IMR-90 (cell line): ENCODE measurements around the gene UBA7. TPM values are rescaled to one million over a fixed set of nuclear protein-coding genes. Genes with fewer than 3 reads are reported as not detected.

ENCODE experiments used
- ATAC-seq: fragments of 200-7000 bp; cut with Tn5 transposase; 2 replicates; pipeline ENCODE4 v1.9.1; 2020; ENCODE audit warnings: low read depth, mild to moderate bottlenecking, moderate library complexity
- BruUV-seq: library from RNA; stranded (reverse); fragments of 400-500 nt; replicated peaks from 2 replicates; lab custom pipeline; 2021; lab: Mats Ljungman, UMichigan
- CTCF ChIA-PET: fragments of 300-600 bp; formaldehyde crosslinking; extraction: SDS; loops from one replicate; lab custom pipeline; 2021; ENCODE audit warnings: antibody characterized with exemption; lab: Yijun Ruan, JAX
- POLR2A ChIA-PET: fragments of 300-600 bp; sonication (Branson Sonifier 250); formaldehyde crosslinking; loops from one replicate; lab custom pipeline; 2022; ENCODE audit warnings: antibody characterized with exemption; ENCODE audit not compliant: unreplicated experiment; lab: Charles Lee
- DNase-seq: peaks from one replicate; pipeline ENCODE4 v3.0.0; 2013
- H2AFZ ChIP-seq: replicated peaks from 2 replicates; pipeline ENCODE3; 2013; ENCODE audit warnings: low read length, mild to moderate bottlenecking; ENCODE audit not compliant: poor library complexity
- H2AK5ac ChIP-seq: 2 replicates; pipeline ENCODE4 v1.6.1; 2013; ENCODE audit warnings: low read depth, low read length, inconsistent platforms
- H2AK9ac ChIP-seq: replicated peaks from 2 replicates; pipeline ENCODE3; 2013; ENCODE audit warnings: mild to moderate bottlenecking, low read depth, low read length, moderate library complexity; ENCODE audit not compliant: poor library complexity
- H2BK120ac ChIP-seq: 2 replicates; pipeline ENCODE4 v1.6.1; 2013; ENCODE audit warnings: low read depth, low read length, inconsistent platforms
- H2BK15ac ChIP-seq: 3 replicates; pipeline ENCODE4 v1.6.1; 2013; ENCODE audit warnings: low read depth, low read length, inconsistent platforms
- H2BK20ac ChIP-seq: 2 replicates; pipeline ENCODE4 v1.6.1; 2013; ENCODE audit warnings: low read depth, mild to moderate bottlenecking, inconsistent platforms, low read length, moderate library complexity
- H2BK5ac ChIP-seq: 2 replicates; pipeline ENCODE4 v1.6.1; 2013; ENCODE audit warnings: mild to moderate bottlenecking, low read depth, low read length, inconsistent platforms; ENCODE audit not compliant: poor library complexity, severe bottlenecking
- H3K14ac ChIP-seq: replicated peaks from 2 replicates; pipeline ENCODE4 v1.6.1; 2013; ENCODE audit warnings: low read depth, low read length, inconsistent platforms
- H3K18ac ChIP-seq: 2 replicates; pipeline ENCODE4 v1.6.1; 2013; ENCODE audit warnings: low read depth, low read length, control low read depth
- H3K23ac ChIP-seq: 2 replicates; pipeline ENCODE4 v1.6.1; 2013; ENCODE audit warnings: low read depth, low read length, inconsistent platforms
- H3K27ac ChIP-seq: 2 replicates; pipeline ENCODE4 v1.5.1; 2013; ENCODE audit warnings: mild to moderate bottlenecking, control low read depth, low read length; ENCODE audit not compliant: insufficient read depth
- H3K27me3 ChIP-seq: 2 replicates; pipeline ENCODE4 v1.6.1; 2013; ENCODE audit warnings: low read length; ENCODE audit not compliant: control insufficient read depth, insufficient read depth
- H3K36me3 ChIP-seq: 2 replicates; pipeline ENCODE4 v1.6.1; 2013; ENCODE audit warnings: low read length, mixed read lengths; ENCODE audit not compliant: control insufficient read depth, insufficient read depth
- H3K4ac ChIP-seq: 2 replicates; pipeline ENCODE4 v1.6.1; 2013; ENCODE audit warnings: low read depth, low read length, inconsistent platforms
- H3K4me1 ChIP-seq: 2 replicates; pipeline ENCODE4 v1.6.1; 2013; ENCODE audit warnings: low read length, mixed read lengths; ENCODE audit not compliant: control insufficient read depth, insufficient read depth
- H3K4me2 ChIP-seq: 2 replicates; pipeline ENCODE4 v1.6.1; 2013; ENCODE audit warnings: low read depth, mild to moderate bottlenecking, control low read depth, low read length, moderate library complexity
- H3K4me3 ChIP-seq: 2 replicates; pipeline ENCODE4 v1.5.1; 2013; ENCODE audit warnings: low read depth, mild to moderate bottlenecking, control low read depth, low read length, moderate library complexity; ENCODE audit not compliant: insufficient read depth
- H3K56ac ChIP-seq: 2 replicates; pipeline ENCODE4 v1.6.1; 2013; ENCODE audit warnings: low read length, inconsistent platforms; ENCODE audit not compliant: insufficient read depth; ENCODE audit errors: extremely low read depth
- H3K79me1 ChIP-seq, 2 experiments: 2 replicates each; pipeline ENCODE4 v1.6.1; 2013; ENCODE audit warnings: low read length in 2 of 2, inconsistent platforms in 1 of 2, low read depth in 1 of 2
- H3K9ac ChIP-seq: 2 replicates; pipeline ENCODE4 v1.6.1; 2013; ENCODE audit warnings: low read depth, low read length, control low read depth
- H3K9me1 ChIP-seq: 2 replicates; pipeline ENCODE4 v1.6.1; 2013; ENCODE audit warnings: low read length, inconsistent platforms; ENCODE audit not compliant: insufficient read depth
- H3K9me3 ChIP-seq: 2 replicates; pipeline ENCODE4 v1.6.1; 2013; ENCODE audit warnings: low read length; ENCODE audit not compliant: control insufficient read depth, insufficient read depth
- H4K20me1 ChIP-seq: 2 replicates; pipeline ENCODE4 v1.6.1; 2013; ENCODE audit warnings: low read length, inconsistent platforms; ENCODE audit not compliant: insufficient read depth
- H4K5ac ChIP-seq: 2 replicates; pipeline ENCODE4 v1.6.1; 2013; ENCODE audit warnings: mild to moderate bottlenecking, low read depth, low read length, control low read depth
- H4K8ac ChIP-seq, 2 experiments: 2 replicates each; pipeline ENCODE4 v1.6.1; 2013; ENCODE audit warnings: low read depth in 2 of 2, low read length in 2 of 2, control low read depth in 1 of 2, inconsistent platforms in 1 of 2
- H4K91ac ChIP-seq: 2 replicates; pipeline ENCODE4 v1.6.1; 2013; ENCODE audit warnings: low read depth, low read length, inconsistent platforms; ENCODE audit not compliant: insufficient read depth
- BHLHE40 ChIP-seq: fragments of 150-350 bp; IDR thresholded peaks from 2 replicates; pipeline ENCODE4 v1.6.1; 2016; ENCODE audit warnings: mild to moderate bottlenecking, low read depth, low read length
- CHD1 ChIP-seq: IDR thresholded peaks from 2 replicates; pipeline ENCODE4 v1.6.1; 2012; ENCODE audit warnings: low read depth, low read length, improper control_type of control experiment
- ELK1 ChIP-seq: fragments of 150-350 bp; IDR thresholded peaks from 2 replicates; pipeline ENCODE4 v1.6.1; 2016; ENCODE audit warnings: low read depth, mild to moderate bottlenecking, low read length, moderate library complexity, borderline replicate concordance
- MAFK ChIP-seq: IDR thresholded peaks from 2 replicates; pipeline ENCODE4 v1.6.1; 2012; ENCODE audit warnings: low read depth, low read length, improper control_type of control experiment
- MAZ ChIP-seq: IDR thresholded peaks from 2 replicates; pipeline ENCODE4 v1.6.1; 2012; ENCODE audit warnings: low read depth, mild to moderate bottlenecking, low read length, improper control_type of control experiment, moderate library complexity, borderline replicate concordance
- MXI1 ChIP-seq: IDR thresholded peaks from 2 replicates; pipeline ENCODE4 v1.6.1; 2012; ENCODE audit warnings: low read depth, mild to moderate bottlenecking, low read length, moderate library complexity, borderline replicate concordance
- NFE2L2 ChIP-seq: fragments of 150-350 bp; IDR thresholded peaks from 2 replicates; pipeline ENCODE4 v1.6.1; 2016; ENCODE audit warnings: low read depth, mild to moderate bottlenecking, low read length
- POLR2A ChIP-seq: IDR thresholded peaks from 2 replicates; pipeline ENCODE4 v1.6.1; 2012; ENCODE audit warnings: mild to moderate bottlenecking, low read depth, low read length
- RAD21 ChIP-seq: IDR thresholded peaks from 2 replicates; pipeline ENCODE4 v1.6.1; 2012; ENCODE audit warnings: low read length, improper control_type of control experiment
- RFX5 ChIP-seq: IDR thresholded peaks from 2 replicates; pipeline ENCODE4 v1.8.0; 2012; ENCODE audit warnings: low read depth, mild to moderate bottlenecking, low read length, moderate library complexity
- SMC3 ChIP-seq: fragments of 150-350 bp; IDR thresholded peaks from 2 replicates; pipeline ENCODE4 v1.6.1; 2016; ENCODE audit warnings: low read depth, mild to moderate bottlenecking, antibody characterized with exemption, low read length, moderate library complexity
- WGBS, 2 experiments: methylation state at CpG; one replicate each; pipeline versions ENCODE4 v1.1.5 to v1.1.7; 2013; ENCODE audit warnings: missing lambda C conversion rate in 2 of 2; ENCODE audit not compliant: insufficient read length in 1 of 2; ENCODE audit errors: extremely low coverage in 2 of 2; 5-methylcytosine and 5-hydroxymethylcytosine counted together
- dilution Hi-C: fragments of 300-500 bp; cut with HindIII; formaldehyde crosslinking; loops from one replicate; pipeline ENCODE4 v1.14.3; 2018; ENCODE audit warnings: low sequenced_read_pairs; ENCODE audit not compliant: unreplicated experiment
- in situ Hi-C: fragments of 300-500 bp; cut with MboI; formaldehyde crosslinking; loops from 3 replicates; pipeline ENCODE4 v1.14.3; 2019; ENCODE audit warnings: low sequenced_read_pairs, inconsistent platforms, mixed read lengths
- intact Hi-C: fragments of 100-400 bp; cut with micrococcal nuclease; formaldehyde crosslinking; loops from 2 replicates; pipeline ENCODE4 v1.10.0; 2022
- polyA plus RNA-seq, 3 experiments: library from polyadenylated mRNA; depleted of rRNA; stranded (reverse); fragments of >200 nt; gene quantifications; 2 replicates each; pipeline ENCODE4 v1.2.3, GENCODE V29; 2012; ENCODE audit warnings: low replicate concordance in 1 of 3
- total RNA-seq: library from RNA; depleted of rRNA; stranded (reverse); fragments of >200 nt; gene quantifications from 2 replicates; pipeline ENCODE4 v1.2.3, GENCODE V29; 2012
- TF ChIP-seq, protein P1 (sequence below): fragments of 150-350 bp; IDR thresholded peaks from 2 replicates; pipeline ENCODE4 v1.6.1; 2017; ENCODE audit warnings: mild to moderate bottlenecking, antibody characterized with exemption, low read length, low read depth
- TF ChIP-seq, protein P2 (sequence below): conservative IDR thresholded peaks from 2 replicates; pipeline ENCODE4 v1.5.1; 2012; ENCODE audit warnings: mild to moderate bottlenecking, low read depth, low read length, improper control_type of control experiment

UBA7 gene
- total and polyA plus RNA-seq, 2 of the 4 experiments (the other 2 are of a cell fraction): 18.6 to 57.8 TPM

GRCh38 chr3:49794431-49794830, 19.3 kb downstream of the UBA7 start:
- no peak overlapping the region for H4K8ac ChIP-seq
- DNase-seq (no peak), ATAC-seq (no peak)
- no peak overlapping the region for H3K4me2 ChIP-seq
- dilution Hi-C loops: no loop called here
- no peak overlapping the region for H2BK20ac ChIP-seq
- BruUV-seq: no TSS peak
- ChIA-PET CTCF (no interaction called here), POLR2A (no interaction called here)
- H3K4ac ChIP-seq: no peak overlapping the region
- no peak overlapping the region for H3K14ac ChIP-seq
- in situ Hi-C loops: no loop called here
- no peak overlapping the region for H3K27ac ChIP-seq
- H3K79me1 ChIP-seq: no peaks in the 10 kb centered on the region
- peaks cover 1% of the 10 kb centered on the region for H3K4me1 ChIP-seq
- H2BK5ac ChIP-seq: no peak overlapping the region
- H3K27me3 ChIP-seq: peaks cover 10% of the 10 kb centered on the region; the same call in 1 of the 2 replicates
- H4K91ac ChIP-seq: no peak overlapping the region
- no peak overlapping the region for H2AFZ ChIP-seq
- no peak overlapping the region for H3K18ac ChIP-seq
- H3K9me3 ChIP-seq: no peaks in the 10 kb centered on the region
- no peak overlapping the region for H3K9ac ChIP-seq
- H4K5ac ChIP-seq: no peak overlapping the region
- H3K56ac ChIP-seq: no peak overlapping the region
- no peak overlapping the region for H3K23ac ChIP-seq
- H2AK9ac ChIP-seq: no peak overlapping the region
- H3K9me1 ChIP-seq: peaks cover 4% of the 10 kb centered on the region; the same call in 1 of the 2 replicates
- TF ChIP-seq, protein P1, sequence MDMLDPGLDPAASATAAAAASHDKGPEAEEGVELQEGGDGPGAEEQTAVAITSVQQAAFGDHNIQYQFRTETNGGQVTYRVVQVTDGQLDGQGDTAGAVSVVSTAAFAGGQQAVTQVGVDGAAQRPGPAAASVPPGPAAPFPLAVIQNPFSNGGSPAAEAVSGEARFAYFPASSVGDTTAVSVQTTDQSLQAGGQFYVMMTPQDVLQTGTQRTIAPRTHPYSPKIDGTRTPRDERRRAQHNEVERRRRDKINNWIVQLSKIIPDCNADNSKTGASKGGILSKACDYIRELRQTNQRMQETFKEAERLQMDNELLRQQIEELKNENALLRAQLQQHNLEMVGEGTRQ: no peak
- no peak for TF ChIP-seq MAFK
- no peak for TF ChIP-seq POLR2A
- no peak for TF ChIP-seq BHLHE40
- no peak for TF ChIP-seq RAD21
- no peak for TF ChIP-seq MXI1
- TF ChIP-seq MAZ: no peak
- no peak for TF ChIP-seq NFE2L2
- no peak for TF ChIP-seq SMC3
- TF ChIP-seq, protein P2, sequence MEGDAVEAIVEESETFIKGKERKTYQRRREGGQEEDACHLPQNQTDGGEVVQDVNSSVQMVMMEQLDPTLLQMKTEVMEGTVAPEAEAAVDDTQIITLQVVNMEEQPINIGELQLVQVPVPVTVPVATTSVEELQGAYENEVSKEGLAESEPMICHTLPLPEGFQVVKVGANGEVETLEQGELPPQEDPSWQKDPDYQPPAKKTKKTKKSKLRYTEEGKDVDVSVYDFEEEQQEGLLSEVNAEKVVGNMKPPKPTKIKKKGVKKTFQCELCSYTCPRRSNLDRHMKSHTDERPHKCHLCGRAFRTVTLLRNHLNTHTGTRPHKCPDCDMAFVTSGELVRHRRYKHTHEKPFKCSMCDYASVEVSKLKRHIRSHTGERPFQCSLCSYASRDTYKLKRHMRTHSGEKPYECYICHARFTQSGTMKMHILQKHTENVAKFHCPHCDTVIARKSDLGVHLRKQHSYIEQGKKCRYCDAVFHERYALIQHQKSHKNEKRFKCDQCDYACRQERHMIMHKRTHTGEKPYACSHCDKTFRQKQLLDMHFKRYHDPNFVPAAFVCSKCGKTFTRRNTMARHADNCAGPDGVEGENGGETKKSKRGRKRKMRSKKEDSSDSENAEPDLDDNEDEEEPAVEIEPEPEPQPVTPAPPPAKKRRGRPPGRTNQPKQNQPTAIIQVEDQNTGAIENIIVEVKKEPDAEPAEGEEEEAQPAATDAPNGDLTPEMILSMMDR: no peak
- no peak for TF ChIP-seq RFX5
- TF ChIP-seq CHD1: no peak
- no peak for TF ChIP-seq ELK1
- H3K36me3 ChIP-seq: no peaks in the 10 kb centered on the region
- H3K4me3 ChIP-seq: no peak overlapping the region
- intact Hi-C loops: no loop called here
- H2AK5ac ChIP-seq: no peak overlapping the region
- WGBS, 2 experiments: 64% methylated on average over 3 of the region's 4 CpGs; no CpG with 5 or more reads in 1 of the 2 experiments
- H2BK120ac ChIP-seq: no peak overlapping the region
- no peaks in the 10 kb centered on the region for H4K20me1 ChIP-seq
- no peak overlapping the region for H2BK15ac ChIP-seq
